D341Med (cell line): ENCODE measurements around the gene GRIK2.
A peak's percentile ranks its signal among the peaks of the same experiment; 100 is the strongest.

Source experiments
- DNase-seq: peaks from one replicate; pipeline ENCODE4 v3.0.0; 2012; ENCODE audit warnings: low spot score

Gene GRIK2

GRCh38 chr6:101539510-101540245 lies 146.2 kb downstream of the GRIK2 start:
- no peak for DNase-seq

- no peak for DNase-seq
Observed at GRCh38 chr6:101541894-101542293, 148.4 kb downstream of the GRIK2 start.

- no peak for DNase-seq
Observed at GRCh38 chr6:101543796-101544195, 150.3 kb downstream of the GRIK2 start.

- no peak for DNase-seq
Observed at GRCh38 chr6:101544286-101544685, 150.8 kb downstream of the GRIK2 start.

GRCh38 chr6:101545191-101545590 lies 151.7 kb downstream of the GRIK2 start:
- no peak for DNase-seq

- DNase-seq, result no peak
Observed at GRCh38 chr6:101550451-101550850, 156.9 kb downstream of the GRIK2 start.

GRCh38 chr6:101554231-101554630 lies 160.7 kb downstream of the GRIK2 start:
- DNase-seq, result no peak

GRCh38 chr6:101558712-101559111 lies 165.2 kb downstream of the GRIK2 start:
- no peak for DNase-seq

GRCh38 chr6:101572627-101573026 lies 179.1 kb downstream of the GRIK2 start:
- no peak for DNase-seq

- DNase-seq, result no peak
Observed at GRCh38 chr6:101577091-101577490, 183.6 kb downstream of the GRIK2 start.

- no peak for DNase-seq
Observed at GRCh38 chr6:101578306-101578705, 184.8 kb downstream of the GRIK2 start.

GRCh38 chr6:101582792-101583191 lies 189.3 kb downstream of the GRIK2 start:
- no peak for DNase-seq

GRCh38 chr6:101585501-101585900 lies 192.0 kb downstream of the GRIK2 start:
- no peak for DNase-seq

- no peak for DNase-seq
Observed at GRCh38 chr6:101588343-101588742, 194.8 kb downstream of the GRIK2 start.

GRCh38 chr6:101595276-101595675 lies 201.8 kb downstream of the GRIK2 start:
- DNase-seq, result no peak

- no peak for DNase-seq
Observed at GRCh38 chr6:101597693-101598092, 204.2 kb downstream of the GRIK2 start.

- no peak for DNase-seq
Observed at GRCh38 chr6:101605426-101605825, 211.9 kb downstream of the GRIK2 start.

GRCh38 chr6:101605874-101606273 lies 212.4 kb downstream of the GRIK2 start:
- no peak for DNase-seq

GRCh38 chr6:101607111-101607690 lies 213.7 kb downstream of the GRIK2 start:
- no peak for DNase-seq

- no peak for DNase-seq
Observed at GRCh38 chr6:101608703-101609102, 215.2 kb downstream of the GRIK2 start.

GRCh38 chr6:101613556-101613955 lies 220.0 kb downstream of the GRIK2 start:
- no peak for DNase-seq

- no peak for DNase-seq
Observed at GRCh38 chr6:101614774-101615173, 221.3 kb downstream of the GRIK2 start.

- DNase-seq, result peak; percentile 13
Observed at GRCh38 chr6:101626269-101626668, 232.8 kb downstream of the GRIK2 start.

GRCh38 chr6:101630941-101631340 lies 237.4 kb downstream of the GRIK2 start:
- DNase-seq, result no peak
